HCT116 (cell line): ENCODE data around the gene SLC25A21. TPM values are rescaled to one million over a fixed set of nuclear protein-coding genes. Genes with fewer than 3 reads are reported as not detected.
"Not testable (repeated sequence)": the region's sequence is repeated elsewhere in the genome, so short reads cannot be mapped to it uniquely, and the experiment has no call there.

Experiments used
- ATAC-seq: fragments of 200-7000 bp; cut with Tn5 transposase; 2 replicates; pipeline ENCODE4 v1.9.1; 2020; ENCODE audit warnings: mild to moderate bottlenecking, moderate library complexity
- BruUV-seq: library from RNA; stranded (reverse); fragments of 400-500 nt; replicated peaks from 2 replicates; lab custom pipeline; 2021; lab: Mats Ljungman, UMichigan
- CTCF ChIA-PET: fragments of 300-600 bp; sonication (Branson Sonifier 250); formaldehyde crosslinking; loops from one replicate; lab custom pipeline; 2021; ENCODE audit warnings: antibody characterized with exemption; lab: Charles Lee
- POLR2A ChIA-PET: fragments of 300-600, 350-600 bp; sonication (Branson Sonifier 250); formaldehyde crosslinking; loops from one replicate; lab custom pipeline; 2021; ENCODE audit warnings: antibody characterized with exemption; lab: Charles Lee
- RAD21 ChIA-PET, 2 experiments: fragments of 300-600 bp; sonication (Branson Sonifier 250); formaldehyde crosslinking; loops; one replicate each; lab custom pipeline; 2023; ENCODE audit warnings: low total read pairs in 2 of 2; ENCODE audit not compliant: uncharacterized antibody in 2 of 2, unreplicated experiment in 2 of 2, low non-redundant PET in 1 of 2; lab: Charles Lee
- DNase-seq: peaks from one replicate; pipeline ENCODE4 v3.0.0-alpha.2; 2010; ENCODE audit warnings: low read depth, low spot score
- H2AFZ ChIP-seq: fragments of 200-600 bp; shearing (Covaris generic), sonication (generic); 2 replicates; pipeline ENCODE4 v1.6.1; 2017; ENCODE audit warnings: low read depth, mixed run types, mixed read lengths, antibody characterized with exemption, low read length; ENCODE audit not compliant: poor library complexity, severe bottlenecking
- H3K27ac ChIP-seq: 2 replicates; pipeline ENCODE4 v1.5.1; 2012; ENCODE audit warnings: low read depth, low read length
- H3K27me3 ChIP-seq: fragments of 200-600 bp; sonication (generic); 2 replicates; pipeline ENCODE4 v1.6.1; 2016; ENCODE audit warnings: mixed run types, low read length, mixed read lengths; ENCODE audit not compliant: insufficient read depth
- H3K36me3 ChIP-seq, 2 experiments: fragments of 200-500 bp in 1 of 2; fragments of 200-600 bp in 1 of 2; sonication (Bioruptor generic) in 1 of 2; sonication (generic) in 1 of 2; 2 replicates each; pipeline versions ENCODE4 v1.5.1 to v1.6.1; 2014 to 2016; ENCODE audit warnings: low read length in 2 of 2, inconsistent platforms in 1 of 2, mixed read lengths in 1 of 2, mixed run types in 1 of 2; ENCODE audit not compliant: insufficient read depth in 2 of 2, control insufficient read depth in 1 of 2
- H3K4me1 ChIP-seq, 2 experiments: fragments of 200-600 bp in 1 of 2; sonication (generic) in 1 of 2; 2 replicates each; pipeline versions ENCODE4 v1.5.1 to v1.6.1; 2012 to 2017; ENCODE audit warnings: low read length in 2 of 2, inconsistent platforms in 1 of 2, mild to moderate bottlenecking in 1 of 2, mixed read lengths in 1 of 2, mixed run types in 1 of 2, moderate library complexity in 1 of 2; ENCODE audit not compliant: insufficient read depth in 2 of 2, control insufficient read depth in 1 of 2
- H3K4me2 ChIP-seq: fragments of 200-600 bp; sonication (generic); 2 replicates; pipeline ENCODE4 v1.6.1; 2017; ENCODE audit warnings: mixed run types, low read length, mixed read lengths
- H3K4me3 ChIP-seq, 2 experiments: fragments of 200-600 bp in 1 of 2; sonication (generic) in 1 of 2; replicated peaks in 1 of 2; 2 replicates each; pipeline ENCODE4 v1.5.1; 2011 to 2016; ENCODE audit warnings: low read length in 2 of 2, control low read depth in 1 of 2, low read depth in 1 of 2, mild to moderate bottlenecking in 1 of 2, mixed read lengths in 1 of 2, mixed run types in 1 of 2
- H3K79me2 ChIP-seq: fragments of 200-600 bp; sonication (generic); 2 replicates; pipeline ENCODE4 v1.6.1; 2017; ENCODE audit warnings: mild to moderate bottlenecking, mixed run types, low read length, moderate library complexity, mixed read lengths; ENCODE audit not compliant: insufficient read depth
- H3K9ac ChIP-seq: fragments of 200-600 bp; sonication (generic); 2 replicates; pipeline ENCODE4 v1.6.1; 2016; ENCODE audit warnings: low read length, mixed read lengths
- H3K9me2 ChIP-seq: fragments of 200-600 bp; sonication (generic), shearing (Covaris generic); 2 replicates; pipeline ENCODE4 v1.6.1; 2017; ENCODE audit warnings: mixed run types, mild to moderate bottlenecking, moderate library complexity; ENCODE audit not compliant: insufficient read depth
- H3K9me3 ChIP-seq, 2 experiments: fragments of 200-500 bp in 1 of 2; fragments of 200-600 bp in 1 of 2; sonication (Bioruptor generic) in 1 of 2; sonication (generic) in 1 of 2; 2 replicates each; pipeline ENCODE4 v1.6.1; 2014 to 2017; ENCODE audit warnings: low read length in 2 of 2, mixed read lengths in 2 of 2, inconsistent platforms in 1 of 2, low read depth in 1 of 2, mild to moderate bottlenecking in 1 of 2, mixed run types in 1 of 2, moderate library complexity in 1 of 2; ENCODE audit not compliant: control insufficient read depth in 1 of 2, insufficient read depth in 1 of 2
- H4K20me1 ChIP-seq: fragments of 200-600 bp; sonication (generic), shearing (Covaris generic); 2 replicates; pipeline ENCODE4 v1.6.1; 2017; ENCODE audit warnings: mixed run types, mild to moderate bottlenecking, moderate library complexity; ENCODE audit not compliant: insufficient read depth
- CBX3 ChIP-seq: IDR thresholded peaks from 2 replicates; pipeline ENCODE4 v1.6.1; 2012; ENCODE audit warnings: low read depth
- CEBPB ChIP-seq: IDR thresholded peaks from 2 replicates; pipeline ENCODE4 v1.6.1; 2012; ENCODE audit warnings: low read depth
- EGR1 ChIP-seq: IDR thresholded peaks from 2 replicates; pipeline ENCODE4 v1.6.1; 2012; ENCODE audit warnings: low read depth
- ELF1 ChIP-seq: IDR thresholded peaks from 2 replicates; pipeline ENCODE4 v1.6.1; 2012; ENCODE audit warnings: low read depth, borderline replicate concordance
- EZH2phosphoT487 ChIP-seq: fragments of 200-600 bp; IDR thresholded peaks from 2 replicates; pipeline ENCODE4 v1.6.1; 2018; ENCODE audit warnings: antibody characterized with exemption, borderline replicate concordance
- FOSL1 ChIP-seq: IDR thresholded peaks from 2 replicates; pipeline ENCODE4 v1.6.1; 2012; ENCODE audit warnings: low read depth
- JUND ChIP-seq: IDR thresholded peaks from 2 replicates; pipeline ENCODE4 v1.6.1; 2012
- MAX ChIP-seq: IDR thresholded peaks from 2 replicates; pipeline ENCODE4 v1.6.1; 2012
- POLR2A ChIP-seq: IDR thresholded peaks from 2 replicates; pipeline ENCODE4 v1.7.0; 2011; ENCODE audit warnings: borderline replicate concordance; ENCODE audit not compliant: insufficient read depth, insufficient read length; ENCODE audit errors: extremely low read depth
- RAD21 ChIP-seq: IDR thresholded peaks from 2 replicates; pipeline ENCODE4 v1.6.1; 2012; ENCODE audit warnings: low read depth, mild to moderate bottlenecking
- REST ChIP-seq: IDR thresholded peaks from 2 replicates; pipeline ENCODE4 v1.6.1; 2012; ENCODE audit warnings: low read depth
- SIN3A ChIP-seq: IDR thresholded peaks from 2 replicates; pipeline ENCODE4 v1.6.1; 2012; ENCODE audit warnings: low read depth
- SRF ChIP-seq: IDR thresholded peaks from 2 replicates; pipeline ENCODE4 v1.6.1; 2012; ENCODE audit warnings: low read depth
- YY1 ChIP-seq: IDR thresholded peaks from 2 replicates; pipeline ENCODE4 v1.6.1; 2011; ENCODE audit warnings: low read length, low read depth, moderate library complexity, mild to moderate bottlenecking; ENCODE audit not compliant: insufficient replicate concordance; ENCODE audit errors: extremely low read depth
- ZBTB33 ChIP-seq: IDR thresholded peaks from 2 replicates; pipeline ENCODE4 v1.6.1; 2011; ENCODE audit warnings: mild to moderate bottlenecking, low read length, moderate library complexity; ENCODE audit not compliant: insufficient replicate concordance; ENCODE audit errors: extremely low read depth
- intact Hi-C: fragments of 100-400 bp; cut with micrococcal nuclease; formaldehyde crosslinking; loops from 2 replicates; pipeline ENCODE4 v1.10.0; 2022
- total RNA-seq: library from RNA; stranded (reverse); gene quantifications from one replicate; pipeline ENCODE4 v1.2.1, GENCODE V29; 2021; ENCODE audit not compliant: unreplicated experiment

SLC25A21 gene
- total RNA-seq, 1 experiment from 2014 or later: 3.5 TPM

- ATAC-seq, H3K4me1 ChIP-seq, intact Hi-C loops, H3K79me2 ChIP-seq, RAD21 ChIA-PET, H2AFZ ChIP-seq, H4K20me1 ChIP-seq, BruUV-seq, H3K9me3 ChIP-seq, H3K4me2 ChIP-seq, H3K27me3 ChIP-seq, CTCF ChIA-PET, POLR2A ChIA-PET, H3K9ac ChIP-seq, H3K4me3 ChIP-seq, H3K9me2 ChIP-seq, H3K36me3 ChIP-seq, DNase-seq, H3K27ac ChIP-seq: not testable (repeated sequence)
These were observed 15.6 kb upstream of the SLC25A21 start for GRCh38 chr14:37187840-37188577.

GRCh38 chr14:37187294-37187693 lies 14.9 kb upstream of the SLC25A21 start:
- TF ChIP-seq RAD21 (no peak), SIN3A (no peak), JUND (no peak), YY1 (no peak), MAX (no peak), POLR2A (no peak), FOSL1 (no peak), ELF1 (no peak), SRF (no peak), ZBTB33 (no peak), EZH2phosphoT487 (no peak), CEBPB (no peak), CBX3 (no peak), EGR1 (no peak), REST (no peak)
- TF ChIP-seq, all 23 proteins: peak for 0
- no peaks in the 10 kb centered on the region for H3K9me3 ChIP-seq
- H3K27ac ChIP-seq: no peak overlapping the region
- intact Hi-C loops: no loop called here
- no peaks in the 10 kb centered on the region for H3K36me3 ChIP-seq
- CTCF ChIA-PET: no interaction called here
- H3K79me2 ChIP-seq: no peaks in the 10 kb centered on the region
- ATAC-seq: no peak
- H3K9me2 ChIP-seq: no peaks in the 10 kb centered on the region
- RAD21 ChIA-PET: no interaction called here
- no peaks in the 10 kb centered on the region for H4K20me1 ChIP-seq
- POLR2A ChIA-PET: no interaction called here
- no peak overlapping the region for H3K9ac ChIP-seq
- BruUV-seq: no TSS peak
- H3K4me2 ChIP-seq: no peak overlapping the region
- no peaks in the 10 kb centered on the region for H3K27me3 ChIP-seq
- no peaks in the 10 kb centered on the region for H3K4me1 ChIP-seq
- H2AFZ ChIP-seq: no peak overlapping the region
- DNase-seq: no peak
- no peak overlapping the region for H3K4me3 ChIP-seq
